Kidney (tissue), 14 donors: Measurements from ENCODE around the gene TBC1D17. TPM values are rescaled to one million over a fixed set of nuclear protein-coding genes. Genes with fewer than 3 reads are reported as not detected.
A peak's percentile ranks its signal among the peaks of the same experiment; 100 is the strongest.

Experiments used
- DNase-seq, 5 donors: peaks; one replicate each; pipeline ENCODE4 v3.0.0-alpha.2; 2013 to 2020
- FAIRE-seq: peaks from 2 replicates; lab custom pipeline; 2012; peaks lifted over from hg19 to GRCh38; lab: Jason Lieb, UNC
- H3K27ac ChIP-seq, 2 donors: one replicate each; pipeline ENCODE4 v1.7.0; 2013; ENCODE audit warnings: low read depth in 2 of 2, low read length in 2 of 2, inconsistent platforms in 1 of 2
- H3K27me3 ChIP-seq: one replicate; pipeline ENCODE4 v1.7.1; 2013; ENCODE audit warnings: low read length, inconsistent platforms; ENCODE audit not compliant: control insufficient read depth, insufficient read depth
- H3K36me3 ChIP-seq, 3 donors: one replicate each; pipeline versions ENCODE4 v1.7.0 to v1.7.1; 2013; ENCODE audit warnings: low read length in 3 of 3, control low read depth in 1 of 3, inconsistent platforms in 1 of 3; ENCODE audit not compliant: insufficient read depth in 3 of 3, control insufficient read depth in 2 of 3
- H3K4me1 ChIP-seq, 3 donors: one replicate each; pipeline versions ENCODE4 v1.7.0 to v1.7.1; 2013; ENCODE audit warnings: low read length in 3 of 3, inconsistent platforms in 1 of 3, low read depth in 1 of 3; ENCODE audit not compliant: control insufficient read depth in 2 of 3, insufficient read depth in 2 of 3
- H3K4me3 ChIP-seq, 3 donors: one replicate each; pipeline versions ENCODE4 v1.7.0 to v1.8.1; 2013; ENCODE audit warnings: low read length in 3 of 3, control low read depth in 1 of 3, inconsistent platforms in 1 of 3
- H3K9ac ChIP-seq, 3 donors: one replicate each; pipeline versions ENCODE4 v1.7.0 to v1.7.1; 2013; ENCODE audit warnings: low read length in 3 of 3, control low read depth in 1 of 3, inconsistent platforms in 1 of 3
- H3K9me3 ChIP-seq, 3 donors: one replicate each; pipeline versions ENCODE4 v1.7.0 to v1.7.1; 2013; ENCODE audit warnings: low read length in 3 of 3, control low read depth in 1 of 3, inconsistent platforms in 1 of 3; ENCODE audit not compliant: control insufficient read depth in 2 of 3, insufficient read depth in 1 of 3
- intact Hi-C: fragments of 100-400 bp; cut with DNase I; formaldehyde crosslinking; loops from one replicate; pipeline ENCODE4 v1.11.1; 2022
- polyA plus RNA-seq: library from polyadenylated mRNA; stranded (reverse); fragments of 350-450 nt; fragmentation: Illumina TruSeq; extraction: RNeasy Lipid Tissue Mini Kit (QIAGEN cat#74804); gene quantifications from one replicate; pipeline ENCODE4 v1.2.3, GENCODE V29; 2014; ENCODE audit warnings: low read depth, low replicate concordance; ENCODE audit not compliant: insufficient read depth
- total RNA-seq: library from RNA; stranded (reverse); fragmentation: NEBNext Ultra II Directional; extraction: Animal tissue kit (Norgen Biotek cat#: 25700); gene quantifications from one replicate; pipeline ENCODE4 v1.2.1, GENCODE V29; 2021
- TF ChIP-seq, protein P1 (sequence below): IDR thresholded peaks from 3 replicates; pipeline ENCODE4 v1.5.1; 2012; ENCODE audit warnings: mild to moderate bottlenecking, moderate library complexity, borderline replicate concordance; ENCODE audit not compliant: insufficient read depth; ENCODE audit errors: extremely low read depth
- donor health status: control.
- donor health status: control.
- donor health status: control.
- donor health status: control.
- donor health status: control.
- donor health status: DM: yes; HTN: yes; CAD: no.
- donor health status: Normal renal cell carcinoma (clear cell type).

The TBC1D17 gene
- total and polyA plus RNA-seq, 2 donors from 2014 or later: 34.8 to 43.6 TPM

DNA sequence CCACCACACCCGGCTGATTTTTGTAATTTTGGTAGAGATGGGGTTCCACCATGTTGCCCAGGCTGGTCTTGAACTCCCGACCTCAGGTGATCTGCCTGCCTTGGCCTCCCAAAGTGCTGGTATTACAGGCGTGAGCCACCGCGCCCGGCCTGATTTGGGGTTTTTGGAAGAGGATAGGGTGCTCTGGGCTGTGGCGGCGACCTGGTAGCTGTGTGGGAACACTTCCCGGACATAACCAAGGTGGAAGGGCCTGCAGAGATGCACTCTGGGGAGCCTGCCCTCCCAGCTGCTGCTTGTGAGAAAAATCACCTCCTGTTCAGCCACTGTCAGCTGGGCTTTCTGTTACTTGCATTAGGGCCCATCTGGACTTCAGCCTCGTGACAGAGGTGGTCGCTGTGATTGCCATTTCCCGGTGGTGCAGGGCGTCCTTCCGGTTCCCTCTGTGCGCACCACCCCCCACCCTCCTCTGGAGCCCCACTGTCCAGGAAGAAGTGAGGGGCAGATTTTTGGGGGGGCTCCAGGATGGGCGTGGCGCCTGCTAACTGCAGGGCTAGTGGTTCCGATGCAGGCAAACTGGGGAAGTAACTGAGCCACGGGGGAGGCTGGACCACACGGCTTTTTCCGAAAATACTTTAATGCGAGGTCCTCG is 11.7 kb downstream of the TBC1D17 start:
- TF ChIP-seq, protein P1, sequence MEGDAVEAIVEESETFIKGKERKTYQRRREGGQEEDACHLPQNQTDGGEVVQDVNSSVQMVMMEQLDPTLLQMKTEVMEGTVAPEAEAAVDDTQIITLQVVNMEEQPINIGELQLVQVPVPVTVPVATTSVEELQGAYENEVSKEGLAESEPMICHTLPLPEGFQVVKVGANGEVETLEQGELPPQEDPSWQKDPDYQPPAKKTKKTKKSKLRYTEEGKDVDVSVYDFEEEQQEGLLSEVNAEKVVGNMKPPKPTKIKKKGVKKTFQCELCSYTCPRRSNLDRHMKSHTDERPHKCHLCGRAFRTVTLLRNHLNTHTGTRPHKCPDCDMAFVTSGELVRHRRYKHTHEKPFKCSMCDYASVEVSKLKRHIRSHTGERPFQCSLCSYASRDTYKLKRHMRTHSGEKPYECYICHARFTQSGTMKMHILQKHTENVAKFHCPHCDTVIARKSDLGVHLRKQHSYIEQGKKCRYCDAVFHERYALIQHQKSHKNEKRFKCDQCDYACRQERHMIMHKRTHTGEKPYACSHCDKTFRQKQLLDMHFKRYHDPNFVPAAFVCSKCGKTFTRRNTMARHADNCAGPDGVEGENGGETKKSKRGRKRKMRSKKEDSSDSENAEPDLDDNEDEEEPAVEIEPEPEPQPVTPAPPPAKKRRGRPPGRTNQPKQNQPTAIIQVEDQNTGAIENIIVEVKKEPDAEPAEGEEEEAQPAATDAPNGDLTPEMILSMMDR: no peak
- Histone ChIP-seq H3K4me1 (peaks cover 0 to 5% (median 0%) of the 10 kb centered on the region in 3 donors), H3K9ac (no peak overlapping the region), H3K27me3 (no peaks in the 10 kb centered on the region), H3K27ac (no peak overlapping the region), H3K36me3 (peaks cover 0 to 9% (median 3%) of the 10 kb centered on the region in 3 donors), H3K9me3 (no peaks in the 10 kb centered on the region), H3K4me3 (no peak overlapping the region)
- intact Hi-C loops: no loop called here
- DNase-seq (peak in 1 of 5 donors; percentile 70), FAIRE-seq (no peak)

DNA sequence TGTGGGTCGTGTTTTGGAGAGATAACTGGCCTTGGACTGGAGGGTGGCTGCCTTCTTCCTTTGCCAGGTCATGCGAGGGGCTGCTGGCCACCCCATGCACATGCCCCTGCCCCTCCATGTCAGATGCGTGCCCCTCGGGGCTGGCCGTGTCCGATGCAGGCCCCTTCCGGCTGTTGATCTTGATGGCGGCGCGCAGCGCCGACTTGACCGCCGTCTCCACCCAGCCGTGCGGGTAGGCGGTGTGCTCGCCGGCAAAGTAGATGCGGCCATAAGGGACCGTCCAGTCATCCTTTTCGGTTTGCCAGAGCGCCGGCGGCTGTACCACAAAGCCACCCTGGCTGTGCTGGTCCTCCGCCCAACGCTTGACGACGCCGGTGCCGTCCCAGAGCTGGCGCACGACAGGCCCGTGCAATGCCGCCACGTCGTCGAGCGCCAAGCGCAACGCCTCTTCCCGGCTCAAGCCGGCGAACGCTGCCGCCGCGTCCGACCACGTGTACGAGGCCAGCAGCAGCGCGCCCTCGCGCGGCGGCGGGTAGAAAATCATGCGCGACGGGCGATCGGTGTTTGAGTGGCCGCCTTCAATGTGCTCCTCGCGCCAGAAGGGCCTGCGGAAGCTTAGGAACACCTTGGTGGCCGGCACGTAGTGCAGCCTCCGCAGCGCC is 12.3 kb downstream of the TBC1D17 start:
- Histone ChIP-seq H3K27ac (no peak overlapping the region), H3K36me3 (peaks cover 0 to 2% (median 1%) of the 10 kb centered on the region in 3 donors), H3K27me3 (no peaks in the 10 kb centered on the region), H3K9me3 (no peaks in the 10 kb centered on the region), H3K4me3 (no peak overlapping the region), H3K9ac (no peak overlapping the region), H3K4me1 (peaks cover 0 to 5% (median 0%) of the 10 kb centered on the region in 3 donors)
- TF ChIP-seq, protein P1: peak; percentile 53
- DNase-seq (peak; percentile 88 to 93 (median 91)), FAIRE-seq (no peak)
- intact Hi-C loops: no loop called here

DNA sequence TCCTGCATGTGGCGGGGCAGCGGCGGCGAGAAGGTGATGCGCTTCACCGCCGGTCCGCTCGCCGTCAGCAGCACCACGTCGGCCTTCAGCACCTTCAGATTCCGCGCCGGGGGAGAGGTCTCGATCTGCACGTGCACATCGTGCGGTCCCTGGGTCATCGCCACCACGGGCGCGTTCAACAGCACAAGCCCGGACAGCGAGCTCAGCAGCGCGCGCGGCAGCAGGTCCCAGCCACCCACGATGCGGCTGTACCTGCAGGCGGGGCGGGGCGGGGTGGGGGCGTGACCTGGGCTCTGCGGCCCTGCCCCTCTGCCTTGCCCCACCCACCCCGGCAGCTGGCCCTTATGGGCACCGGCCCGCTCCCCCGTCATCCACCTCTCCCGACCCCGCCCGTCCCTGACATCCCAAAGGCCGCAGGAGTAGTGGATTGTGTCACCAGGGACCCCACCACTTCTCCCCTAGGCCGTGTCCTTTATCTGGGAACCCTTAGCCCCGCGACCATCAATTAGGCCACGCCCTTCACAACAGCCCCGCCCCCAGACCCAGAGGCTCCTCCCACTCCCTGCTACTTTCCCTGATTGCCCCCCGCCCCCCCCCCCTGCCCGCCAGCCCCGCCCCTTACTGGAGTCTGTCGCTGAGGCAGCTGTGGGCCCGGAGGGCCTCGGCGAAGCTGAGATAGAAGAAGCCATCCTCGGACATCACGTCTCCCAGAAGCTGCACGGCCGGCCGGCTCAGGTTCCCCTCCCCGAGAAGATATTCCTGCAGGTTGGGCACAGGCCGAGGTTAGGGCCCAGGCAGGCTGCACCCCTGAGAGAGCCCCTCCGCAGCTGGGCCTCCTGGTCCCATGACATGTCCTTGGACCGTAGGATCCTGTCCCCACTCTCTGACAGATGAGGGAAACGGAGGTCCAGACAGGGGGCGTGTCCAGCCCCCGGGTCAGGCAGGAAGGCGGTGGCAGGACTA is 13.1 kb downstream of the TBC1D17 start:
- no peak for FAIRE-seq
- Histone ChIP-seq H3K4me1 (peaks cover 0 to 5% (median 0%) of the 10 kb centered on the region in 3 donors), H3K27ac (no peak overlapping the region), H3K9me3 (no peaks in the 10 kb centered on the region), H3K36me3 (no peaks in the 10 kb centered on the region), H3K27me3 (no peaks in the 10 kb centered on the region), H3K4me3 (no peak overlapping the region), H3K9ac (no peak overlapping the region)
- peak in 3 of 5 donors; percentile 37 to 88 (median 64) for DNase-seq
- TF ChIP-seq, protein P1: no peak
- intact Hi-C loops: no loop called here
